Keratinocyte (primary cell): ENCODE data around the gene CD27.
"Not testable (repeated sequence)": the region's sequence is repeated elsewhere in the genome, so short reads cannot be mapped to it uniquely, and the experiment has no call there.

Experiments used
- CTCF ChIP-seq, 3 experiments: IDR thresholded peaks in 1 of 3; conservative IDR thresholded peaks in 1 of 3; optimal IDR thresholded peaks in 1 of 3; 2 replicates in 2 of 3; 3 replicates in 1 of 3; pipeline versions ENCODE3 to v1.5.1; 2011; ENCODE audit warnings: low read length in 3 of 3, mild to moderate bottlenecking in 3 of 3, moderate library complexity in 2 of 3, control low read depth in 1 of 3, inconsistent platforms in 1 of 3; ENCODE audit not compliant: insufficient read depth in 2 of 3; ENCODE audit errors: extremely low read depth in 1 of 3
- EZH2 ChIP-seq: IDR thresholded peaks from one replicate; pipeline ENCODE4 v1.6.1; 2012; ENCODE audit warnings: inconsistent platforms, mild to moderate bottlenecking, low read length, moderate library complexity

GRCh38 chr12:6467571-6468282, 23.0 kb downstream of the CD27 start:
- not testable (repeated sequence) for TF ChIP-seq CTCF (optimal IDR thresholded peaks at IDR 0.05 in 1 of 3, IDR thresholded peaks at IDR 0.05 in 1 of 3, conservative IDR thresholded peaks at IDR 0.05 in 1 of 3; ENCODE audit: extremely low read depth in 1 of 3, insufficient read depth in 2 of 3, low read length in 3 of 3); EZH2
